Psoas muscle (tissue), 8 donors: ENCODE data around the gene IFT88. TPM values are rescaled to one million over a fixed set of nuclear protein-coding genes. Genes with fewer than 3 reads are reported as not detected.

ENCODE experiments used
- ATAC-seq, 4 donors: fragments of 200-7000 bp; cut with Tn5 transposase; one replicate each; pipeline ENCODE4 v1.9.1; 2020; ENCODE audit warnings: moderate library complexity in 3 of 4, mild to moderate bottlenecking in 2 of 4
- DNase-seq, 2 donors: peaks; one replicate each; pipeline ENCODE4 v3.0.0-alpha.2; 2020
- H3K27ac ChIP-seq: fragments of 200-600 bp; one replicate; pipeline ENCODE4 v1.8.0; 2022
- H3K27me3 ChIP-seq, 3 donors: fragments of 200-600 bp in 1 of 3; one replicate each; pipeline versions ENCODE4 v1.6.1 to v1.8.0; 2013 to 2022; ENCODE audit warnings: low read length in 2 of 3, mild to moderate bottlenecking in 2 of 3, moderate library complexity in 1 of 3; ENCODE audit not compliant: insufficient read depth in 3 of 3
- H3K36me3 ChIP-seq, 2 donors: fragments of 200-600 bp in 1 of 2; one replicate each; pipeline versions ENCODE4 v1.6.1 to v1.8.0; 2013 to 2022; ENCODE audit warnings: low read depth in 1 of 2, mild to moderate bottlenecking in 1 of 2, moderate library complexity in 1 of 2; ENCODE audit not compliant: insufficient read depth in 1 of 2
- H3K4me1 ChIP-seq: fragments of 200-600 bp; one replicate; pipeline ENCODE4 v1.8.0; 2022
- H3K4me3 ChIP-seq: fragments of 200-600 bp; one replicate; pipeline ENCODE4 v1.8.0; 2022; ENCODE audit warnings: mild to moderate bottlenecking
- H3K9me3 ChIP-seq: fragments of 200-600 bp; one replicate; pipeline ENCODE4 v1.8.0; 2022
- WGBS, 3 donors: extraction: QIAGEN DNeasy Blood & Tissue Kit; methylation state at CpG; one replicate each; pipeline versions ENCODE4 v1.1.6 to v1.1.7; 2013; 5-methylcytosine and 5-hydroxymethylcytosine counted together
- intact Hi-C, 2 donors: fragments of 100-400 bp; cut with DNase I; formaldehyde crosslinking; loops; one replicate each; pipeline versions ENCODE4 v1.11.0 to v1.14.2; 2022
- polyA plus RNA-seq, 3 donors: library from polyadenylated mRNA; stranded (reverse); fragments of 200-250 nt; gene quantifications; one replicate each; pipeline ENCODE4 v1.2.3, GENCODE V29; 2013
- total RNA-seq, 4 donors: library from RNA; stranded (reverse); fragmentation: NEBNext Ultra II Directional in 2 of 4; extraction: Animal tissue kit (Norgen Biotek cat#: 25700) in 2 of 4; gene quantifications; one replicate each; pipeline versions ENCODE4 v1.2.1 to v1.2.4, GENCODE V29; 2021 to 2023
- TF ChIP-seq, protein P1 (sequence below): fragments of 200-600 bp; IDR thresholded peaks from one replicate; pipeline ENCODE4 v1.8.0; 2022; ENCODE audit warnings: antibody characterized with exemption
- donor health status: healthy with polysubstance abuse.
- donor health status: DM: no; HTN: no; CAD: no; lungs with moderate emphysema.
- donor health status: Bipolar disorder and iron deficiency.
- donor health status: healthy.
- donor health status: DM: yes; HTN: yes; CAD: no.
- donor health status: DM: no; HTN: no; CAD: no.
- donor health status: DM: no; HTN: no; CAD: no.
- donor health status: DM: yes; HTN: yes; CAD: no.

Gene IFT88
- total and polyA plus RNA-seq, 7 donors = 3.9 to 9.8 (median 4.6) TPM

DNA sequence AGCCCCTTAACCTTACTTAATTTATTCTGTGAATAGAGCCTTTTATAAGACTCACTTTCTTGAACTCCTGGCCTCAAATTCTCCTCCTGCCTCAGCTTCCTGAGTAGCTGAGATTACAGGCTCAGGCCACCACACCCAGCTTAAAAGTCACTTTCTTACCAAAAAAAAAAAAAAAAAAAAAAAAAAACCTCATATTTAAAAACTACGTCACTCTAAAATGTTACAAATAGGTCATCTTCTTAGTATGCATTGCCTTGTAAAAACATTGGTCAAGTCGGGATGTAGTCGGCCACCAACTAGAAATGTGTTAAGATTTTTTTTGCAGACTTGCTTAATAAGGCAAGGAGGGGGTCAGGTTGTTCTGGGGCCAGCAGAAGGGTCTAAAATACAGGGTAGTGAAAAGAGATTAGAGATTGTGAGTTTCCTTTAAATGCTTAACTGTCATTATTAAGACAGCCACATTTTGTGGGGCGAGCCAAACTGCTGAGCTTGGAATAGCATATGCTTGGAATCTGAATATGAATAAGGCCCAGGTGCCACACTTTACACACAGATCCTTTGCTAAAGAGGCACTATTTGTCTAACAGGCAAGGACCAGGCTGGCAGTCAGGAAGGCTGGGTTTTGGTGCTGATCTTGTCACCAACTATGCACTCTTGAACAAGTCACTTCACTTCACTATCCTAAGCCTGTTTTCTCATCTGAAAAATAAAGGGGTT is 120.1 kb downstream of the IFT88 start:
- ATAC-seq (no peak), DNase-seq (no peak)
- Histone ChIP-seq H3K36me3 (peaks cover 0 to 23% of the 10 kb centered on the region in 2 donors), H3K4me1 (no peaks in the 10 kb centered on the region), H3K27ac (no peak overlapping the region), H3K27me3 (no peaks in the 10 kb centered on the region), H3K4me3 (no peak overlapping the region), H3K9me3 (no peaks in the 10 kb centered on the region)
- TF ChIP-seq, protein P1, sequence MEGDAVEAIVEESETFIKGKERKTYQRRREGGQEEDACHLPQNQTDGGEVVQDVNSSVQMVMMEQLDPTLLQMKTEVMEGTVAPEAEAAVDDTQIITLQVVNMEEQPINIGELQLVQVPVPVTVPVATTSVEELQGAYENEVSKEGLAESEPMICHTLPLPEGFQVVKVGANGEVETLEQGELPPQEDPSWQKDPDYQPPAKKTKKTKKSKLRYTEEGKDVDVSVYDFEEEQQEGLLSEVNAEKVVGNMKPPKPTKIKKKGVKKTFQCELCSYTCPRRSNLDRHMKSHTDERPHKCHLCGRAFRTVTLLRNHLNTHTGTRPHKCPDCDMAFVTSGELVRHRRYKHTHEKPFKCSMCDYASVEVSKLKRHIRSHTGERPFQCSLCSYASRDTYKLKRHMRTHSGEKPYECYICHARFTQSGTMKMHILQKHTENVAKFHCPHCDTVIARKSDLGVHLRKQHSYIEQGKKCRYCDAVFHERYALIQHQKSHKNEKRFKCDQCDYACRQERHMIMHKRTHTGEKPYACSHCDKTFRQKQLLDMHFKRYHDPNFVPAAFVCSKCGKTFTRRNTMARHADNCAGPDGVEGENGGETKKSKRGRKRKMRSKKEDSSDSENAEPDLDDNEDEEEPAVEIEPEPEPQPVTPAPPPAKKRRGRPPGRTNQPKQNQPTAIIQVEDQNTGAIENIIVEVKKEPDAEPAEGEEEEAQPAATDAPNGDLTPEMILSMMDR = no peak
- intact Hi-C loops = no loop called here
- WGBS, 3 donors = 84 to 85% (median 84%) methylated on average over 4 of the region's 4 CpGs

DNA sequence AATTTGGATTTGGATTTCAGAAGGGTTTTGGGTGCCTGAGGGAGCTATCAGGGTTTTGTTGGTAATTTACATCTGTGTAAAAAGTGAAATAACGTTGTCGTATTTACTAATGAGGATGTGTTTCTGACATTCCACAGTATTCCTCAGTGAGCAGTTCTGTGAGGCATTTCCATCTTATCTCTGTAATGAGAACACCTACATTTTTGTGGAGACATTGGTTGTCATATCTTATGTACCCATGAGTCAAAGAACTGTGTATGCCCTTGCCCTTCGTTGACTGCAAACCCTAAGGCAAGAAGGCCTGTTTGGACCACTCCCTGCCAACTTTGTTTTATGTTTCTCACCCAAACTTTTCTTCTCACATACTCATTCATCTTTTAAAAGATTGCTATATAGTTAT is 122.3 kb downstream of the IFT88 start:
- intact Hi-C loops = no loop called here
- Histone ChIP-seq H3K36me3 (peaks cover 0 to 23% of the 10 kb centered on the region in 2 donors), H3K9me3 (no peaks in the 10 kb centered on the region), H3K27ac (no peak overlapping the region), H3K27me3 (no peaks in the 10 kb centered on the region), H3K4me1 (no peaks in the 10 kb centered on the region), H3K4me3 (no peak overlapping the region)
- 95 to 96% (median 96%) methylated on average over 3 of the region's 3 CpGs for WGBS, 3 donors
- TF ChIP-seq, protein P1 = no peak
- DNase-seq (no peak), ATAC-seq (no peak)

DNA sequence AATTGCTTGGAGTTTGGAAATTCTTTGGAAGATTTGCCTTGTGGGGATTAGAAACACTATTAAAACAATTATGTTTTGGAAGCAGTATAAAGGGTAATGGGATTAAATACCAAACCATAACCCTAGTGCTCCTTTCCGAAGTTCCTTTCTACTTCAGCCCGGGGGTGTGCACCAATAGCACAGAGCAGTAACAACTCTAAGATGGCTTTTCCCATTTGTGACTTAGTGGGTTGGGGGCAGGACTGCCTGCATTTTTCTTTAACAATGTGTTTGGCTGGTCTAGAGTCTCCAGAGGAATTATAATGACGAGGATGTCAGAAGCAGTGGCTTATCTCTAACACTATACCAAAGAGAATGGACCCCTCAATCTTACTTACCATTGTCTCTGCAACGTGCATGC is 124.7 kb downstream of the IFT88 start:
- DNase-seq (no peak), ATAC-seq (no peak)
- Histone ChIP-seq H3K36me3 (peaks cover 0 to 23% of the 10 kb centered on the region in 2 donors), H3K27me3 (no peaks in the 10 kb centered on the region), H3K27ac (no peak overlapping the region), H3K4me1 (no peaks in the 10 kb centered on the region), H3K4me3 (no peak overlapping the region), H3K9me3 (no peaks in the 10 kb centered on the region)
- 68 to 70% (median 70%) methylated on average over 4 of the region's 4 CpGs for WGBS, 3 donors
- intact Hi-C loops = loop anchor here in 1 of 2 donors (10.0 kb wide), 1 partner anchor 197 kb away; no protein-coding TSS in a partner anchor
- TF ChIP-seq, protein P1 = no peak

DNA sequence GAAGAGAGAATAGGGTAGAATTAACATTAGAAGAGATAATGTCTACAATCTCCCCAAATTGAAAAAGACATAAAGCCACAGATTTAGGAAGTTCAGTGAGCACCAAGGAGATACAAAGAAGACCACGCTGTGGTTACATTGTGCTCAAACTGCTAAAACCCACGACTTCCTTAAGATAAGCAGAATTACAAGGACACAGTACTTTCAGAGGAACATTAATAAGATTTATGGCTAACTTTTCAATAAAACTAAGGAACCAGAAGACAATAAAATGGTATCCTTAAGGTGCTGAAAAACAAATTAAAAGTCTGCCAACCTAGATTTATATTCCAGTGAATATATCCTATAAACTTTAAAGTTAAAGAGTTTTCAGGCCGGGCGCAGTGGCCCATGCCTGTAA is 129.1 kb downstream of the IFT88 start:
- intact Hi-C loops = loop anchor here in 1 of 2 donors (10.0 kb wide), 1 partner anchor 201 kb away; no protein-coding TSS in a partner anchor
- Histone ChIP-seq H3K27me3 (peaks cover 0 to 13% (median 0%) of the 10 kb centered on the region in 3 donors), H3K4me3 (no peak overlapping the region), H3K36me3 (peaks cover 0 to 5% of the 10 kb centered on the region in 2 donors), H3K4me1 (no peaks in the 10 kb centered on the region), H3K9me3 (no peaks in the 10 kb centered on the region), H3K27ac (no peak overlapping the region)
- ATAC-seq = no peak
- WGBS, 3 donors = 67 to 76% (median 69%) methylated on average over 4 of the region's 4 CpGs
- DNase-seq = no peak
- TF ChIP-seq, protein P1 = no peak
